GM21619 (cell line): ENCODE measurements around the gene DNAJA2.
"Not testable (repeated sequence)": the region's sequence is repeated elsewhere in the genome, so short reads cannot be mapped to it uniquely, and the experiment has no call there.

Source experiments
- ATAC-seq: cut with Tn5 transposase; IDR thresholded peaks from one replicate; pipeline ENCODE4 v1.9.1; 2021; ENCODE audit not compliant: unreplicated experiment

DNAJA2 gene

GRCh38 chr16:46975908-46976470 lies 2.5 kb upstream of the DNAJA2 start:
- no peak for ATAC-seq

- ATAC-seq, result no peak
Observed at GRCh38 chr16:46975165-46975564, 1.7 kb upstream of the DNAJA2 start.

GRCh38 chr16:46974352-46974751 lies 878 bp upstream of the DNAJA2 start:
- ATAC-seq, result no peak

GRCh38 chr16:46973996-46974324 lies 486 bp upstream of the DNAJA2 start:
- no peak for ATAC-seq

- ATAC-seq, result peak; percentile 41
Observed at GRCh38 chr16:46972429-46973206, 856 bp downstream of the DNAJA2 start.

GRCh38 chr16:46971271-46971670 lies 2.2 kb downstream of the DNAJA2 start:
- no peak for ATAC-seq

GRCh38 chr16:46970089-46970488 lies 3.4 kb downstream of the DNAJA2 start:
- no peak for ATAC-seq

GRCh38 chr16:46968063-46968435 lies 5.4 kb downstream of the DNAJA2 start:
- no peak for ATAC-seq

GRCh38 chr16:46962629-46963028 lies 10.8 kb downstream of the DNAJA2 start:
- no peak for ATAC-seq

- peak; percentile 64 for ATAC-seq
Observed at GRCh38 chr16:46961373-46962353, 11.8 kb downstream of the DNAJA2 start.

GRCh38 chr16:46954562-46954961 lies 18.9 kb downstream of the DNAJA2 start:
- ATAC-seq, result no peak

GRCh38 chr16:46950009-46950408 lies 23.5 kb downstream of the DNAJA2 start:
- no peak for ATAC-seq

- ATAC-seq, result no peak
Observed at GRCh38 chr16:46949241-46949892, 24.1 kb downstream of the DNAJA2 start.

- ATAC-seq, result no peak
Observed at GRCh38 chr16:46948548-46949166, 24.8 kb downstream of the DNAJA2 start.

- peak; percentile 60 for ATAC-seq
Observed at GRCh38 chr16:46947900-46948547, 25.4 kb downstream of the DNAJA2 start.

GRCh38 chr16:46944713-46945112 lies 28.8 kb downstream of the DNAJA2 start:
- not testable (repeated sequence) for ATAC-seq

GRCh38 chr16:46937536-46937935 lies 35.9 kb downstream of the DNAJA2 start:
- ATAC-seq, result no peak

GRCh38 chr16:46932802-46933201 lies 40.7 kb downstream of the DNAJA2 start:
- no peak for ATAC-seq

- no peak for ATAC-seq
Observed at GRCh38 chr16:46930861-46931260, 42.6 kb downstream of the DNAJA2 start.
